ENCODE measurements around the gene CCR5. TPM values are rescaled to one million over a fixed set of nuclear protein-coding genes. Genes with fewer than 3 reads are reported as not detected.

The CCR5 gene
- total RNA-seq, 1 donor from 2014 or later: 0.52 TPM

DNA sequence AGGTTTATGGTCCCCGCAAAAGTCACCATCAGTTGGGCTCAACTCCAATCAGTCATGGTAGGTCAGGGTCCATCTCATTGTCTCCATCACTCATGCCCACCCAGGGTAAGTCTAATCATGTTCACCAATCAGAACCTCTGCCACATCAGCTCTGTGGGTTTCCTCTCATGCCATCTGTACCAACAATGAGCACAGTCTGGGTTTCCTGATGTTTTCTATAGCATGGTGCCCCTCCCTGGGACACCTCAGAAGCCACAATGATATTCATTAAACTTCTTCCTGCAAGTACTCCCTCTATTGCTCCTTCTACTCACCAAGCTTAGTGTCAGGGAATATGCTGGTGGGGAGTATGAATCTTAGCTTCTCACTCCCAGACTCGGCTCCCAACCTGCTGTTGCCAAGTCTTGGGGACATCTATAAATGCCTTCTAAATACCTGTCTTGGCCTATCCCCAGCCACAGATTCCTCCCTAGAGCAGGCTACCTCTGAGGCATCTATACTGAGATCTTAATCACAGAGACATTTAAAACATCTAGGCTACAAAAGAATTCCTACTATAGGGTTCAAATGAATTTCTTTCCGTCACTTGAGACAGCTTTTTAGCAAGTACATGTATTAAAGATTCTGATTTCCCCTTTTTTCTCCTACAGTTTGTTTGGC, 21.8 kb upstream of the CCR5 start:
- Histone ChIP-seq H3K9ac (ENCODE audit: low read depth in 1 of 3, low read length in 3 of 3) (no peak overlapping the region), H3K4me1 (ENCODE audit: control insufficient read depth in 3 of 3, insufficient read depth in 3 of 3, low read length in 3 of 3) (no peaks in the 10 kb centered on the region), H3K36me3 (ENCODE audit: control insufficient read depth in 3 of 3, insufficient read depth in 3 of 3, low read length in 3 of 3) (no peaks in the 10 kb centered on the region), H3K27ac (ENCODE audit: low read depth, low read length) (no peak overlapping the region), H3K9me3 (ENCODE audit: control insufficient read depth in 3 of 3, low read length in 3 of 3) (no peaks in the 10 kb centered on the region), H3K4me3 (ENCODE audit: low read length in 3 of 3) (no peak overlapping the region), H3K27me3 (ENCODE audit: control insufficient read depth in 3 of 3, insufficient read depth in 3 of 3, low read length in 3 of 3) (peaks cover 0 to 5% (median 3%) of the 10 kb centered on the region in 3 donors)

DNA sequence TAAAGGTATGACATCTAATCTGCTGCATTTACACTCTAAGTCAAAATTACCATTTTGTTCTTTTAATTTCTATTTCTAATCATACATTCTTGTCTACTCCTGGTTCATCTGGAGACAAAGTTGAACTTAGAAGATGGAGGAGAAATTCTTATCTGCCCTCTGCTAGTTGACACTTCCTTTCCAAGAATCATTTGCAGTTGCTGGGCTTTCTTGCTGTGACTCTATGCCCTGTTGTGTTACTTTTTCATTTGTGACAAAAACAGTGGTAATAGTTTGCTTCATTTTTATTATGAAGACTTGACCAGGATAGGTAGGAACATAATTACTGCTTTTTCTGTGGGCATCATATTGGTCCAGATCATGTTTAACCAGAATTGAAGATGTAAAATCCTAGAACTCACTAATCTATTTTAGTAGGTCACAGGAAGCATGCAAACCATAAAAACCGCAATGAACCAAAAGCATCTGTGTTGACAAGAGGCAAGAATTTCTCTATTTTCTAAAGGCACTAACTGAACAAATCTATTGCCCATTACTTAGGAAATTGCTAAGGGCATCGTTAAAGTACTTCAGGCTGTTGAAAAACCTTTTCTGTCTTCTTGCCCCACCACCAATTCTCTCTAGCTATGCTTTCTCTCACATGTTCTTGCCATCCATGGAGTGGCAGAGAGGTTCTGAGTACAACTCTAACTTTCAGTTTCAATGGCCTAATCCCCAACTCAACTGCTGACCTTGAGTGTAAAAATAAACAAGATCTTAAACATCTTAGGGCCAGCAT, 21.1 kb upstream of the CCR5 start:
- Histone ChIP-seq H3K27ac (ENCODE audit: low read depth, low read length) (no peak overlapping the region), H3K4me3 (ENCODE audit: low read length in 3 of 3) (no peak overlapping the region), H3K4me1 (ENCODE audit: control insufficient read depth in 3 of 3, insufficient read depth in 3 of 3, low read length in 3 of 3) (no peaks in the 10 kb centered on the region), H3K27me3 (ENCODE audit: control insufficient read depth in 3 of 3, insufficient read depth in 3 of 3, low read length in 3 of 3) (peaks cover 0 to 5% (median 3%) of the 10 kb centered on the region in 3 donors), H3K9me3 (ENCODE audit: control insufficient read depth in 3 of 3, low read length in 3 of 3) (no peaks in the 10 kb centered on the region), H3K36me3 (ENCODE audit: control insufficient read depth in 3 of 3, insufficient read depth in 3 of 3, low read length in 3 of 3) (no peaks in the 10 kb centered on the region), H3K9ac (ENCODE audit: low read depth in 1 of 3, low read length in 3 of 3) (no peak overlapping the region)

DNA sequence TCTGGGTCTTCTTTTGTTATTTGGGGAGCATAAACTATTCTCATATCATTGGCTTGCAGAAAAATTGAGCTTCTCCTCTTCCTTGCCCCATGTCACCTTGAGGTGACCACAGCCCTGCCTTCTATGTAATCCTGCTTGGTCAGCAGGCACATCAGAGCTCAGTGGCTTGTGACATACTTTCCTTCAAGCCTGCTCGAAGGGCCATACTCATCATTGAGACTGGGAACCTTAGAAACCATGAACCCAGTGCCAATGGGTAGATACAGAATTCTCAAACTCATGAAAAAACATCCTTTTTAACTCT, 20.5 kb upstream of the CCR5 start:
- H3K27me3 ChIP-seq (ENCODE audit: control insufficient read depth in 3 of 3, insufficient read depth in 3 of 3, low read length in 3 of 3): peaks cover 0 to 5% (median 3%) of the 10 kb centered on the region in 3 donors
- no peaks in the 10 kb centered on the region for H3K36me3 ChIP-seq (ENCODE audit: control insufficient read depth in 3 of 3, insufficient read depth in 3 of 3, low read length in 3 of 3)
- no peak overlapping the region for H3K27ac ChIP-seq (ENCODE audit: low read depth, low read length)
- H3K4me3 ChIP-seq (ENCODE audit: low read length in 3 of 3): no peak overlapping the region
- no peaks in the 10 kb centered on the region for H3K9me3 ChIP-seq (ENCODE audit: control insufficient read depth in 3 of 3, low read length in 3 of 3)
- H3K4me1 ChIP-seq (ENCODE audit: control insufficient read depth in 3 of 3, insufficient read depth in 3 of 3, low read length in 3 of 3): no peaks in the 10 kb centered on the region
- no peak overlapping the region for H3K9ac ChIP-seq (ENCODE audit: low read depth in 1 of 3, low read length in 3 of 3)

DNA sequence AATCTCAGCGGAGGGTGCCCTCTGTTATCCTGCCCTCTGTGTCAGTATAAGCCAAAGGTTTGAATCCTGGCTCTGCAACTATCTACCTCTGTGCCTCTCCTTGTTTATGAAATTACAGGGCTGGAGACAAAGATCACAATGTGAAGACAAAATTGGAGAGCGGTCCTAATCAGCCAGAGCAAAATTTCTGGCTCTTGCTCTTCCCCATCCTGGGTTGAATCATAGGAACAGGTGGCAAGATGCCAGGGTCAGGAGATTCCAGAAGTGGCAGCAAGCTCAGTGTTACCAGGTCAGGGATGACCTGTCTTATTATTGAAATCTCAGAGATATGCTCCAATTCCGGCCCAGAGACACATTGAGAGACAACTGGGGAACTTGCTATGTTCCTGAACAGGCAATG, 19.1 kb upstream of the CCR5 start:
- H3K4me1 ChIP-seq (ENCODE audit: control insufficient read depth in 3 of 3, insufficient read depth in 3 of 3, low read length in 3 of 3): no peaks in the 10 kb centered on the region
- no peak overlapping the region for H3K4me3 ChIP-seq (ENCODE audit: low read length in 3 of 3)
- no peaks in the 10 kb centered on the region for H3K9me3 ChIP-seq (ENCODE audit: control insufficient read depth in 3 of 3, low read length in 3 of 3)
- peaks cover 0 to 5% (median 3%) of the 10 kb centered on the region in 3 donors for H3K27me3 ChIP-seq (ENCODE audit: control insufficient read depth in 3 of 3, insufficient read depth in 3 of 3, low read length in 3 of 3)
- H3K27ac ChIP-seq (ENCODE audit: low read depth, low read length): no peak overlapping the region
- no peaks in the 10 kb centered on the region for H3K36me3 ChIP-seq (ENCODE audit: control insufficient read depth in 3 of 3, insufficient read depth in 3 of 3, low read length in 3 of 3)
- no peak overlapping the region for H3K9ac ChIP-seq (ENCODE audit: low read depth in 1 of 3, low read length in 3 of 3)

DNA sequence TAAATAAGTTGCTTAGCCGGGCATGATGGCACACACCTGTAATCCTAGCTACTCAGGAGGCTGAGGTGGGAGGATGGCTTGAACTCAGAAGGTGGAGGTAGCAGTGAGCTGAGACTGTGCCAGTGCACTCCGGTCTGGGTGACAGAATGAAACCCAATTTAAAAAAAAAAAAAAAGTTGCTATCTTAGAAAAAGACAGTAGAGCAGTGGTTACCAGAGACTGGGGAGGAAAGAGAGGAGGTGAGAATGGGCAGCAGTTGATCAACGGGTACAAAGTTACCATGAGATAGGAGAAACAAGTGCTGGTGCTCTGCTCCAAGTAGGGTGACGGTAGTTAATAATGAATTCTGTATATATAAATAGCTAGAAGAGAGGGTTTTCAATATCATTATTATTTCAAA, 17.7 kb upstream of the CCR5 start:
- H3K27me3 ChIP-seq (ENCODE audit: control insufficient read depth in 3 of 3, insufficient read depth in 3 of 3, low read length in 3 of 3): peaks cover 0 to 5% (median 3%) of the 10 kb centered on the region in 3 donors
- H3K4me1 ChIP-seq (ENCODE audit: control insufficient read depth in 3 of 3, insufficient read depth in 3 of 3, low read length in 3 of 3): no peaks in the 10 kb centered on the region
- no peaks in the 10 kb centered on the region for H3K36me3 ChIP-seq (ENCODE audit: control insufficient read depth in 3 of 3, insufficient read depth in 3 of 3, low read length in 3 of 3)

DNA sequence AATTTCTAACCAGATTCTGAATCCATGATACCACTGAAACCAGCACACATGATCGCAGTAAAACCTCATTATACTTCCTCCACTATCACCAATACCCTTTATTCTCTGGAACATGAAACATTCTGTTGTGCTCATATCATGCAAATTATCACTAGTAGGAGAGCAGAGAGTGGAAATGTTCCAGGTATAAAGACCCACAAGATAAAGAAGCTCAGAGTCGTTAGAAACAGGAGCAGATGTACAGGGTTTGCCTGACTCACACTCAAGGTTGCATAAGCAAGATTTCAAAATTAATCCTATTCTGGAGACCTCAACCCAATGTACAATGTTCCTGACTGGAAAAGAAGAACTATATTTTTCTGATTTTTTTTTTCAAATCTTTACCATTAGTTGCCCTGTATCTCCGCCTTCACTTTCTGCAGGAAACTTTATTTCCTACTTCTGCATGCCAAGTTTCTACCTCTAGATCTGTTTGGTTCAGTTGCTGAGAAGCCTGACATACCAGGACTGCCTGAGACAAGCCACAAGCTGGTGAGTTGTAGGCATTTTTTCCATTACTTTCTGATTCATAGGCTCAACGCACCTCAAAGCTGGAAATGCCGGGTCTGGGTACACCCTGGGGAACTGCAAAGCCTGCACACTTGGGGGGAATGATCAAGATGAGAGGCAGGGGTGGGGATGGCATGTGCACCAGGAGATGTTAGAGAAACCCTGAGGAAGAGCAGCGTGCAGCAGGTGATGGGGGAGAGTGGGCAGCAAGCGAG, 16.9 kb upstream of the CCR5 start, which contains the start of gene CCR2:
TSS of gene CCR2 (plus strand) at position 465 of the 764 bp plus-strand sequence. CDS start 3,417 bp downstream, outside the sequence.
- no peak within 1 kb of the TSS for H3K27ac ChIP-seq (ENCODE audit: low read depth, low read length)
- peaks cover 0 to 5% (median 3%) of the 10 kb centered on the region in 3 donors for H3K27me3 ChIP-seq (ENCODE audit: control insufficient read depth in 3 of 3, insufficient read depth in 3 of 3, low read length in 3 of 3)
- H3K36me3 ChIP-seq (ENCODE audit: control insufficient read depth in 3 of 3, insufficient read depth in 3 of 3, low read length in 3 of 3): no peaks in the 10 kb centered on the region
- no peak within 1 kb of the TSS for H3K4me3 ChIP-seq (ENCODE audit: low read length in 3 of 3)
- no peak within 1 kb of the TSS for H3K9ac ChIP-seq (ENCODE audit: low read depth in 1 of 3, low read length in 3 of 3)
- no peaks in the 10 kb centered on the region for H3K9me3 ChIP-seq (ENCODE audit: control insufficient read depth in 3 of 3, low read length in 3 of 3)
- H3K4me1 ChIP-seq (ENCODE audit: control insufficient read depth in 3 of 3, insufficient read depth in 3 of 3, low read length in 3 of 3): no peaks in the 10 kb centered on the region

More for the DNA sequence above, 17.7 kb upstream of the CCR5 start:
- Histone ChIP-seq H3K9me3 (ENCODE audit: control insufficient read depth in 3 of 3, low read length in 3 of 3) (no peaks in the 10 kb centered on the region), H3K4me3 (ENCODE audit: low read length in 3 of 3) (no peak overlapping the region), H3K27ac (ENCODE audit: low read depth, low read length) (no peak overlapping the region), H3K9ac (ENCODE audit: low read depth in 1 of 3, low read length in 3 of 3) (no peak overlapping the region)

DNA sequence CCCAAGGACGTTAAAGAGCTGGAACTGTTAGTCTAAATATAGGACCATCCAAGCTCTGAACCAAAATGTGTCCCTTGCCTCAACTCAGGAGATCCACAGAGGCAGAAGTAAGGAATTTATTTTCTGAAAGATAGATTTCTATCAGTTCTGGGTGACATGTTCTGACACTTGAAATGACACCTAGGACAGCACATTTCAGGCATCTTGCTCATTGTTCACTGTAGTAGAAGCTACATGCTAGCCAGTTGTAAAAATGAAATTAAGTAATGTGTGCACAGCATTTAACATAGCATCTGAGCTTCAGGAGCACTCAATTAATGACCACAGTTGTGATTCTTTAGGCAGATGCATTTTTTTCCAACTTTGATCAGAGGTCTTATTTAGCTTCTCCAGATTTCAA, 16.3 kb upstream of the CCR5 start:
- no peak overlapping the region for H3K9ac ChIP-seq (ENCODE audit: low read depth in 1 of 3, low read length in 3 of 3)
- no peak overlapping the region for H3K4me3 ChIP-seq (ENCODE audit: low read length in 3 of 3)
- H3K9me3 ChIP-seq (ENCODE audit: control insufficient read depth in 3 of 3, low read length in 3 of 3): no peaks in the 10 kb centered on the region
- peaks cover 0 to under 1% (median 0%) of the 10 kb centered on the region in 3 donors for H3K4me1 ChIP-seq (ENCODE audit: control insufficient read depth in 3 of 3, insufficient read depth in 3 of 3, low read length in 3 of 3)
- no peak overlapping the region for H3K27ac ChIP-seq (ENCODE audit: low read depth, low read length)
- no peaks in the 10 kb centered on the region for H3K36me3 ChIP-seq (ENCODE audit: control insufficient read depth in 3 of 3, insufficient read depth in 3 of 3, low read length in 3 of 3)
- H3K27me3 ChIP-seq (ENCODE audit: control insufficient read depth in 3 of 3, insufficient read depth in 3 of 3, low read length in 3 of 3): peaks cover 0 to 5% (median 3%) of the 10 kb centered on the region in 3 donors

DNA sequence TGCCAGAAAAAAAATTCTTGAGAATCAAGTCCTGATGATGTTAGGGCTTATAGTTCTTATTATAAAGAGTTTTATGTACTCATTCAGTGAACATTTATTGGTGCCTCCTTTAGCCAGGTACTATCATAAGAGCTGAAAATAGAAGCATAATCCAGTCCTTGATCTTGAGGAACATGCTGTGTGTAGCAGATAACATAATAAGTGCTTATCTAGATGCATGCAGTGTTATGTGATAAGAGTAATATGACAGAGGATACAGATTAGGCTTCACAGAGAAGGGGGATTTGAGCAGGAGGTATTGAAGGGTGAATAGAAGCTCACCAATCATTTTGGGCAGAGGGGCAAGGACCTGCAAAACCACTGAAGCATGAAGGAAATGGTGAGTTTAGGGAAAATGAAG, 15.8 kb upstream of the CCR5 start:
- Histone ChIP-seq H3K4me3 (ENCODE audit: low read length in 3 of 3) (no peak overlapping the region), H3K9ac (ENCODE audit: low read depth in 1 of 3, low read length in 3 of 3) (no peak overlapping the region), H3K36me3 (ENCODE audit: control insufficient read depth in 3 of 3, insufficient read depth in 3 of 3, low read length in 3 of 3) (no peaks in the 10 kb centered on the region), H3K9me3 (ENCODE audit: control insufficient read depth in 3 of 3, low read length in 3 of 3) (no peaks in the 10 kb centered on the region), H3K27ac (ENCODE audit: low read depth, low read length) (no peak overlapping the region), H3K4me1 (ENCODE audit: control insufficient read depth in 3 of 3, insufficient read depth in 3 of 3, low read length in 3 of 3) (peaks cover 0 to 4% (median 0%) of the 10 kb centered on the region in 3 donors), H3K27me3 (ENCODE audit: control insufficient read depth in 3 of 3, insufficient read depth in 3 of 3, low read length in 3 of 3) (peaks cover 0 to 5% (median 3%) of the 10 kb centered on the region in 3 donors)

DNA sequence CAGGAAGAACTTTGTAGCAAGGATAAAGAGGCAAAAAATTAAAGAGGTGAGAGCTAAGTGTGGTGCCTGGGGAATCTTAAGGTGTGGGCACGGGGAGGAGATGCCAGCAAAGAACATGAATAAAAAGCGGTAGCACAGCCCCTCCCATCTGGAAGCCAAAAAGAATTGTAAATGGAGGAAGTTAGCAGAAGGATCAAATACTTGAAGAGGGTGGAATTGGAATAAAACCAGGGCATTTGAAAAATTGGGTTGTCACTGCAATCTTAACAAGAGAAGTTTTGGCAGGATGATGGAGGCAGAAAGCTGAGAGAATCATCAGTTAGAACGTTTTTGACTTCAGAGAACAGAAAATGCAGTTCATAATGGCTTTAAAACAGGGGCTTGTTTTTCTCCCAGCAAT, 14.5 kb upstream of the CCR5 start:
- peaks cover 0 to 5% (median 3%) of the 10 kb centered on the region in 3 donors for H3K27me3 ChIP-seq (ENCODE audit: control insufficient read depth in 3 of 3, insufficient read depth in 3 of 3, low read length in 3 of 3)
- H3K9ac ChIP-seq (ENCODE audit: low read depth in 1 of 3, low read length in 3 of 3): no peak overlapping the region
- H3K9me3 ChIP-seq (ENCODE audit: control insufficient read depth in 3 of 3, low read length in 3 of 3): no peaks in the 10 kb centered on the region
- H3K4me3 ChIP-seq (ENCODE audit: low read length in 3 of 3): no peak overlapping the region
- peaks cover 0 to 8% (median 5%) of the 10 kb centered on the region in 3 donors for H3K4me1 ChIP-seq (ENCODE audit: control insufficient read depth in 3 of 3, insufficient read depth in 3 of 3, low read length in 3 of 3)
- H3K27ac ChIP-seq (ENCODE audit: low read depth, low read length): no peak overlapping the region
- H3K36me3 ChIP-seq (ENCODE audit: control insufficient read depth in 3 of 3, insufficient read depth in 3 of 3, low read length in 3 of 3): no peaks in the 10 kb centered on the region

Data from skeletal muscle tissue (tissue), 4 donors.